K562 (cell line): ENCODE data around the gene FAM53C. TPM values are rescaled to one million over a fixed set of nuclear protein-coding genes. Genes with fewer than 3 reads are reported as not detected.

Source experiments
- EZH2 ChIP-seq: IDR thresholded peaks from 2 replicates; pipeline ENCODE4 v1.6.1; 2012; ENCODE audit warnings: low read depth, mild to moderate bottlenecking, inconsistent platforms, low read length, borderline replicate concordance
- FOXA1 ChIP-seq: fragments of 450-650 bp; IDR thresholded peaks from 2 replicates; pipeline ENCODE4 v1.6.1; 2016; ENCODE audit warnings: mild to moderate bottlenecking, borderline replicate concordance
- HMGN3 ChIP-seq: IDR thresholded peaks from 2 replicates; pipeline ENCODE4 v1.6.1; 2011; ENCODE audit warnings: borderline replicate concordance, low read depth, mild to moderate bottlenecking, mixed read lengths, low read length; ENCODE audit not compliant: insufficient read length; ENCODE audit errors: extremely low read depth
- JUNB ChIP-seq: fragments of 450-650 bp; formaldehyde crosslinking; conservative IDR thresholded peaks from 2 replicates; pipeline ENCODE4 v1.4.0; 2020; ENCODE audit warnings: mild to moderate bottlenecking
- KLF6 ChIP-seq: fragments of 250-450 bp; sonication (Bioruptor Pico); IDR thresholded peaks from 2 replicates; pipeline ENCODE4 v1.4.0; 2020; ENCODE audit warnings: mild to moderate bottlenecking, moderate library complexity, borderline replicate concordance
- MECOM ChIP-seq: fragments of 250-450 bp; sonication (Bioruptor Pico); IDR thresholded peaks from 2 replicates; pipeline ENCODE4 v1.8.0; 2022; ENCODE audit warnings: inconsistent platforms
- MTA1 ChIP-seq: fragments of 450-650 bp; IDR thresholded peaks from 2 replicates; pipeline ENCODE4 v1.6.1; 2017; ENCODE audit warnings: borderline replicate concordance
- PCBP2 ChIP-seq: fragments of 200-400 bp; formaldehyde crosslinking; IDR thresholded peaks from 2 replicates; pipeline ENCODE4 v1.6.1; 2018; ENCODE audit warnings: low read length, low read depth, mild to moderate bottlenecking, moderate library complexity; ENCODE audit not compliant: poor library complexity, severe bottlenecking
- RBFOX2 ChIP-seq: fragments of 200-400 bp; formaldehyde crosslinking; IDR thresholded peaks from 2 replicates; pipeline ENCODE4 v1.6.1; 2017; ENCODE audit warnings: low read depth, mild to moderate bottlenecking, low read length, moderate library complexity
- ZC3H4 ChIP-seq: sonication (generic); formaldehyde crosslinking; IDR thresholded peaks from 2 replicates; pipeline ENCODE4 v1.9.0; 2021; ENCODE audit warnings: missing genetic modification reagents, borderline replicate concordance
- ZNF354B ChIP-seq: fragments of 250-450 bp; sonication (Bioruptor Pico); IDR thresholded peaks from 2 replicates; pipeline ENCODE4 v1.4.0; 2020
- ZNF431 ChIP-seq: sonication (generic); formaldehyde crosslinking; IDR thresholded peaks from 2 replicates; pipeline ENCODE4 v1.8.0; 2022; ENCODE audit warnings: mild to moderate bottlenecking, missing genetic modification reagents
- ZNF717 ChIP-seq: fragments of 250-450 bp; sonication (Bioruptor Pico); IDR thresholded peaks from 2 replicates; pipeline ENCODE4 v1.5.0; 2021
- polyA plus RNA-seq, 8 experiments: library from polyadenylated mRNA; depleted of rRNA in 4 of 8; stranded (reverse) in 5 of 8; unstranded in 3 of 8; fragments of >200 nt; fragmentation: Nextera tagmentation in 2 of 8; fragmentation: Illumina TruSeq in 1 of 8; extraction: Ambion mirVana in 2 of 8; extraction: Trizol in 1 of 8; gene quantifications; 2 replicates each; pipeline versions ENCODE4 v1.2.1 to v1.2.3, GENCODE V29; 2011 to 2014; ENCODE audit warnings: inconsistent platforms in 1 of 8, missing spikeins in 1 of 8
- total RNA-seq, 7 experiments: library from RNA; depleted of rRNA in 6 of 7; stranded (reverse); fragments of >200 nt in 6 of 7; fragmentation: Illumina TruSeq in 2 of 7; extraction: Trizol in 2 of 7; gene quantifications; 2 replicates each; pipeline versions ENCODE4 v1.2.1 to v1.2.3, GENCODE V29; 2011 to 2021; ENCODE audit warnings: low replicate concordance in 1 of 7
- TF ChIP-seq, protein P1 (sequence below): sonication (generic); formaldehyde crosslinking; IDR thresholded peaks from 2 replicates; pipeline ENCODE4 v1.8.1; 2023; ENCODE audit warnings: mild to moderate bottlenecking, missing genetic modification reagents, moderate library complexity
- TF ChIP-seq, protein P2 (sequence below): sonication (generic); formaldehyde crosslinking; IDR thresholded peaks from 2 replicates; pipeline ENCODE4 v1.8.0; 2022; ENCODE audit warnings: mild to moderate bottlenecking, missing genetic modification reagents
- TF ChIP-seq, protein P3 (sequence below): fragments of 450-650 bp; IDR thresholded peaks from 2 replicates; pipeline ENCODE4 v1.6.1; 2016
- TF ChIP-seq, protein P4 (sequence below): sonication (generic); formaldehyde crosslinking; IDR thresholded peaks from 2 replicates; pipeline ENCODE4 v1.4.0; 2020; ENCODE audit warnings: mild to moderate bottlenecking, missing genetic modification reagents
- TF ChIP-seq, protein P5 (sequence below): fragments of 150-350 bp; conservative IDR thresholded peaks from 2 replicates; pipeline ENCODE4 v1.6.1; 2014; ENCODE audit warnings: low read length
- TF ChIP-seq, protein P6 (sequence below): sonication (generic); formaldehyde crosslinking; IDR thresholded peaks from 2 replicates; pipeline ENCODE4 v1.5.0; 2020; ENCODE audit warnings: missing genetic modification reagents

FAM53C gene
- total and polyA plus RNA-seq, 9 of the 15 experiments (the other 6 are each of a cell fraction or from before 2014, with no cell fraction given) = 9.7 to 38.5 (median 25.2) TPM

DNA sequence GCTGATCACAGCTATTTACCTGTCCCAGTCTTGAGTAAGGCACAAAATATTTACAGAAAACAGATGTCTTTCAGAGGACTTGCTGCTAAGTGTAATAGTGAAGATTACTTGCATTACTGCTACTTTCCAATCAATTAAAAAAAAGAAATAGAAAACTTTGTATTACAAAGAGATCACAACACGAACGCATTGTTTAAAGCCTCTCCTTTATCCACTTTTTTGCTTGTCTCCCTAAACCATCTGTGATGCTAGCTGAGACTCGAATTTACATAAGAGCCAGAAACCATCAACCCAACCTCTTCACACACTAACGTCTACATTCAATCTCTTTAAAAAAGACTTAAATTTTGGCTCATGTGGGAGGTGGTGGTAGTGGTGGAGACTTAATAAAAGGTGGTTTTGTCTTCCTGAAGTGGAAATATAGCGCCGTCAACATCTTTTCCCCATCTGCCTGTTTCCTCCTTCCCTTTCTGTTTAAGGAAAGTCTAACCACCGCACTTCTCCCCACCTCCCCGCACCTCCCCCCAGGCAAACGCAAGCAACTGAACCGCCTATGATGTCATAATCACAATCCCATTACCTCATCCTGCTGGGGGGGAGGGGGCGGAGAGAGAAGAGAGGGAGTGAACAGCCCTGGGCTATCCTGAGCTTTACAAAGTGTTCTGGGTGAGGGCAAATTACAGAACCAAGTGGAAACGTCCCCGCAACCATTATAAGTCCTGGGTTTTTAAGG is 948 bp upstream of the FAM53C start (continued):
- TF ChIP-seq, protein P1, sequence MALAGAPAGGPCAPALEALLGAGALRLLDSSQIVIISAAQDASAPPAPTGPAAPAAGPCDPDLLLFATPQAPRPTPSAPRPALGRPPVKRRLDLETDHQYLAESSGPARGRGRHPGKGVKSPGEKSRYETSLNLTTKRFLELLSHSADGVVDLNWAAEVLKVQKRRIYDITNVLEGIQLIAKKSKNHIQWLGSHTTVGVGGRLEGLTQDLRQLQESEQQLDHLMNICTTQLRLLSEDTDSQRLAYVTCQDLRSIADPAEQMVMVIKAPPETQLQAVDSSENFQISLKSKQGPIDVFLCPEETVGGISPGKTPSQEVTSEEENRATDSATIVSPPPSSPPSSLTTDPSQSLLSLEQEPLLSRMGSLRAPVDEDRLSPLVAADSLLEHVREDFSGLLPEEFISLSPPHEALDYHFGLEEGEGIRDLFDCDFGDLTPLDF (CRISPR knock-in tag) = no peak
- no peak for TF ChIP-seq ZNF717 (CRISPR knock-in tag)
- TF ChIP-seq MTA1 = peak; percentile 87
- no peak for TF ChIP-seq EZH2
- TF ChIP-seq ZNF431 (CRISPR knock-in tag) = no peak
- no peak for TF ChIP-seq ZC3H4 (CRISPR knock-in tag)
- TF ChIP-seq HMGN3 = no peak
- no peak for TF ChIP-seq RBFOX2
- TF ChIP-seq, protein P2, sequence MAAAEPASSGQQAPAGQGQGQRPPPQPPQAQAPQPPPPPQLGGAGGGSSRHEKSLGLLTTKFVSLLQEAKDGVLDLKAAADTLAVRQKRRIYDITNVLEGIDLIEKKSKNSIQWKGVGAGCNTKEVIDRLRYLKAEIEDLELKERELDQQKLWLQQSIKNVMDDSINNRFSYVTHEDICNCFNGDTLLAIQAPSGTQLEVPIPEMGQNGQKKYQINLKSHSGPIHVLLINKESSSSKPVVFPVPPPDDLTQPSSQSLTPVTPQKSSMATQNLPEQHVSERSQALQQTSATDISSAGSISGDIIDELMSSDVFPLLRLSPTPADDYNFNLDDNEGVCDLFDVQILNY (CRISPR knock-in tag) = no peak
- no peak for TF ChIP-seq PCBP2
- TF ChIP-seq, protein P3, sequence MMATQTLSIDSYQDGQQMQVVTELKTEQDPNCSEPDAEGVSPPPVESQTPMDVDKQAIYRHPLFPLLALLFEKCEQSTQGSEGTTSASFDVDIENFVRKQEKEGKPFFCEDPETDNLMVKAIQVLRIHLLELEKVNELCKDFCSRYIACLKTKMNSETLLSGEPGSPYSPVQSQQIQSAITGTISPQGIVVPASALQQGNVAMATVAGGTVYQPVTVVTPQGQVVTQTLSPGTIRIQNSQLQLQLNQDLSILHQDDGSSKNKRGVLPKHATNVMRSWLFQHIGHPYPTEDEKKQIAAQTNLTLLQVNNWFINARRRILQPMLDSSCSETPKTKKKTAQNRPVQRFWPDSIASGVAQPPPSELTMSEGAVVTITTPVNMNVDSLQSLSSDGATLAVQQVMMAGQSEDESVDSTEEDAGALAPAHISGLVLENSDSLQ = no peak
- no peak for TF ChIP-seq FOXA1
- TF ChIP-seq JUNB (CRISPR knock-in tag) = peak; percentile 89
- 0 out of 2 replicates have a peak, but pooled peaks have one; percentile 7 for TF ChIP-seq KLF6 (CRISPR knock-in tag)
- no peak for TF ChIP-seq ZNF354B
- TF ChIP-seq, protein P4, sequence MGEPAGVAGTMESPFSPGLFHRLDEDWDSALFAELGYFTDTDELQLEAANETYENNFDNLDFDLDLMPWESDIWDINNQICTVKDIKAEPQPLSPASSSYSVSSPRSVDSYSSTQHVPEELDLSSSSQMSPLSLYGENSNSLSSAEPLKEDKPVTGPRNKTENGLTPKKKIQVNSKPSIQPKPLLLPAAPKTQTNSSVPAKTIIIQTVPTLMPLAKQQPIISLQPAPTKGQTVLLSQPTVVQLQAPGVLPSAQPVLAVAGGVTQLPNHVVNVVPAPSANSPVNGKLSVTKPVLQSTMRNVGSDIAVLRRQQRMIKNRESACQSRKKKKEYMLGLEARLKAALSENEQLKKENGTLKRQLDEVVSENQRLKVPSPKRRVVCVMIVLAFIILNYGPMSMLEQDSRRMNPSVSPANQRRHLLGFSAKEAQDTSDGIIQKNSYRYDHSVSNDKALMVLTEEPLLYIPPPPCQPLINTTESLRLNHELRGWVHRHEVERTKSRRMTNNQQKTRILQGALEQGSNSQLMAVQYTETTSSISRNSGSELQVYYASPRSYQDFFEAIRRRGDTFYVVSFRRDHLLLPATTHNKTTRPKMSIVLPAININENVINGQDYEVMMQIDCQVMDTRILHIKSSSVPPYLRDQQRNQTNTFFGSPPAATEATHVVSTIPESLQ = no peak
- TF ChIP-seq, protein P5, sequence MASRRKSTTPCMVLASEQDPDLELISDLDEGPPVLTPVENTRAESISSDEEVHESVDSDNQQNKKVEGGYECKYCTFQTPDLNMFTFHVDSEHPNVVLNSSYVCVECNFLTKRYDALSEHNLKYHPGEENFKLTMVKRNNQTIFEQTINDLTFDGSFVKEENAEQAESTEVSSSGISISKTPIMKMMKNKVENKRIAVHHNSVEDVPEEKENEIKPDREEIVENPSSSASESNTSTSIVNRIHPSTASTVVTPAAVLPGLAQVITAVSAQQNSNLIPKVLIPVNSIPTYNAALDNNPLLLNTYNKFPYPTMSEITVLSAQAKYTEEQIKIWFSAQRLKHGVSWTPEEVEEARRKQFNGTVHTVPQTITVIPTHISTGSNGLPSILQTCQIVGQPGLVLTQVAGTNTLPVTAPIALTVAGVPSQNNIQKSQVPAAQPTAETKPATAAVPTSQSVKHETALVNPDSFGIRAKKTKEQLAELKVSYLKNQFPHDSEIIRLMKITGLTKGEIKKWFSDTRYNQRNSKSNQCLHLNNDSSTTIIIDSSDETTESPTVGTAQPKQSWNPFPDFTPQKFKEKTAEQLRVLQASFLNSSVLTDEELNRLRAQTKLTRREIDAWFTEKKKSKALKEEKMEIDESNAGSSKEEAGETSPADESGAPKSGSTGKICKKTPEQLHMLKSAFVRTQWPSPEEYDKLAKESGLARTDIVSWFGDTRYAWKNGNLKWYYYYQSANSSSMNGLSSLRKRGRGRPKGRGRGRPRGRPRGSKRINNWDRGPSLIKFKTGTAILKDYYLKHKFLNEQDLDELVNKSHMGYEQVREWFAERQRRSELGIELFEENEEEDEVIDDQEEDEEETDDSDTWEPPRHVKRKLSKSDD = no peak
- TF ChIP-seq, protein P6, sequence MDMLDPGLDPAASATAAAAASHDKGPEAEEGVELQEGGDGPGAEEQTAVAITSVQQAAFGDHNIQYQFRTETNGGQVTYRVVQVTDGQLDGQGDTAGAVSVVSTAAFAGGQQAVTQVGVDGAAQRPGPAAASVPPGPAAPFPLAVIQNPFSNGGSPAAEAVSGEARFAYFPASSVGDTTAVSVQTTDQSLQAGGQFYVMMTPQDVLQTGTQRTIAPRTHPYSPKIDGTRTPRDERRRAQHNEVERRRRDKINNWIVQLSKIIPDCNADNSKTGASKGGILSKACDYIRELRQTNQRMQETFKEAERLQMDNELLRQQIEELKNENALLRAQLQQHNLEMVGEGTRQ (CRISPR knock-in tag) = no peak
- no peak for TF ChIP-seq MECOM (CRISPR knock-in tag)
